ENCODE measurements around the gene CLOCK. TPM values are rescaled to one million over a fixed set of nuclear protein-coding genes. Genes with fewer than 3 reads are reported as not detected.
A peak's percentile ranks its signal among the peaks of the same experiment; 100 is the strongest.

Gene CLOCK
- total RNA-seq, 2 donors from 2014 or later = 9.9 to 16.3 TPM

- Mint-ChIP-seq H3K4me3 (no peak overlapping the region), H3K9me3 (no peaks in the 10 kb centered on the region), H3K36me3 (ENCODE audit: low read depth) (peaks cover 83% of the 10 kb centered on the region), H3K27ac (peak overlapping the region; percentile 6), H3K4me1 (peaks cover 8% of the 10 kb centered on the region), H3K27me3 (no peaks in the 10 kb centered on the region)
- ATAC-seq (replicated peaks) = no peak
These were observed 108.4 kb downstream of the CLOCK start for GRCh38 chr4:55438314-55438713.

GRCh38 chr4:55437823-55438222 lies 108.9 kb downstream of the CLOCK start:
- Mint-ChIP-seq H3K4me1 (peaks cover 8% of the 10 kb centered on the region), H3K36me3 (ENCODE audit: low read depth) (peaks cover 84% of the 10 kb centered on the region), H3K4me3 (no peak overlapping the region), H3K27ac (no peak overlapping the region), H3K9me3 (no peaks in the 10 kb centered on the region), H3K27me3 (no peaks in the 10 kb centered on the region)
- ATAC-seq (replicated peaks) = no peak

GRCh38 chr4:55437356-55437796 lies 109.3 kb downstream of the CLOCK start:
- H3K4me3 Mint-ChIP-seq = no peak overlapping the region
- H3K27ac Mint-ChIP-seq = no peak overlapping the region

GRCh38 chr4:55435141-55435841 lies 111.4 kb downstream of the CLOCK start:
- Mint-ChIP-seq H3K36me3 (ENCODE audit: low read depth) (peaks cover 84% of the 10 kb centered on the region), H3K27me3 (no peaks in the 10 kb centered on the region), H3K9me3 (no peaks in the 10 kb centered on the region), H3K4me1 (peaks cover 4% of the 10 kb centered on the region), H3K27ac (no peak overlapping the region), H3K4me3 (no peak overlapping the region)
- ATAC-seq (replicated peaks) = peak; percentile 98

More at GRCh38 chr4:55437356-55437796, 109.3 kb downstream of the CLOCK start:
- H3K4me1 Mint-ChIP-seq = peaks cover 8% of the 10 kb centered on the region
- peaks cover 84% of the 10 kb centered on the region for H3K36me3 Mint-ChIP-seq (ENCODE audit: low read depth)
- ATAC-seq (replicated peaks) = no peak
- H3K27me3 Mint-ChIP-seq = no peaks in the 10 kb centered on the region
- no peaks in the 10 kb centered on the region for H3K9me3 Mint-ChIP-seq

GRCh38 chr4:55431710-55432336 lies 114.9 kb downstream of the CLOCK start:
- Mint-ChIP-seq H3K27me3 (no peaks in the 10 kb centered on the region), H3K27ac (no peak overlapping the region), H3K36me3 (ENCODE audit: low read depth) (peaks cover 83% of the 10 kb centered on the region), H3K4me1 (no peaks in the 10 kb centered on the region), H3K9me3 (no peaks in the 10 kb centered on the region), H3K4me3 (no peak overlapping the region)
- no peak for ATAC-seq (replicated peaks)

GRCh38 chr4:55424791-55425190 lies 121.9 kb downstream of the CLOCK start:
- no peaks in the 10 kb centered on the region for H3K27me3 Mint-ChIP-seq
- ATAC-seq (replicated peaks) = no peak
- H3K27ac Mint-ChIP-seq = peak overlapping the region; percentile 58
- no peaks in the 10 kb centered on the region for H3K4me1 Mint-ChIP-seq
- H3K9me3 Mint-ChIP-seq = no peaks in the 10 kb centered on the region
- H3K4me3 Mint-ChIP-seq = no peak overlapping the region
- H3K36me3 Mint-ChIP-seq (ENCODE audit: low read depth) = peaks cover 94% of the 10 kb centered on the region

GRCh38 chr4:55416176-55416575 lies 130.5 kb downstream of the CLOCK start:
- H3K4me3 Mint-ChIP-seq = no peak overlapping the region
- H3K27ac Mint-ChIP-seq = no peak overlapping the region

GRCh38 chr4:55411621-55412020 lies 135.1 kb downstream of the CLOCK start:
- Mint-ChIP-seq H3K27ac (no peak overlapping the region), H3K4me3 (no peak overlapping the region), H3K36me3 (ENCODE audit: low read depth) (peaks cover 83% of the 10 kb centered on the region), H3K9me3 (no peaks in the 10 kb centered on the region), H3K27me3 (no peaks in the 10 kb centered on the region), H3K4me1 (peaks cover 14% of the 10 kb centered on the region)
- ATAC-seq (replicated peaks) = no peak

More at GRCh38 chr4:55416176-55416575, 130.5 kb downstream of the CLOCK start:
- ATAC-seq (replicated peaks) = no peak
- H3K36me3 Mint-ChIP-seq (ENCODE audit: low read depth) = peaks cover 95% of the 10 kb centered on the region
- no peaks in the 10 kb centered on the region for H3K9me3 Mint-ChIP-seq
- H3K27me3 Mint-ChIP-seq = no peaks in the 10 kb centered on the region
- peaks cover 8% of the 10 kb centered on the region for H3K4me1 Mint-ChIP-seq

- peaks cover 83% of the 10 kb centered on the region for H3K36me3 Mint-ChIP-seq (ENCODE audit: low read depth)
- peak overlapping the region; percentile 53 for H3K27ac Mint-ChIP-seq
- H3K27me3 Mint-ChIP-seq = no peaks in the 10 kb centered on the region
- ATAC-seq (replicated peaks) = no peak
- no peak overlapping the region for H3K4me3 Mint-ChIP-seq
- peaks cover 21% of the 10 kb centered on the region for H3K4me1 Mint-ChIP-seq
- no peaks in the 10 kb centered on the region for H3K9me3 Mint-ChIP-seq
These were observed 136.3 kb downstream of the CLOCK start for GRCh38 chr4:55410431-55410830.

- Mint-ChIP-seq H3K4me3 (no peak overlapping the region), H3K27me3 (no peaks in the 10 kb centered on the region), H3K27ac (peak overlapping the region; percentile 53), H3K4me1 (peaks cover 22% of the 10 kb centered on the region), H3K9me3 (no peaks in the 10 kb centered on the region), H3K36me3 (ENCODE audit: low read depth) (peaks cover 83% of the 10 kb centered on the region)
- no peak for ATAC-seq (replicated peaks)
These were observed 137.1 kb downstream of the CLOCK start for GRCh38 chr4:55409468-55410171.

- H3K4me3 Mint-ChIP-seq = no peak overlapping the region
- peaks cover 27% of the 10 kb centered on the region for H3K4me1 Mint-ChIP-seq
These were observed 138.9 kb downstream of the CLOCK start for GRCh38 chr4:55407764-55408163.

GRCh38 chr4:55407119-55407518 lies 139.6 kb downstream of the CLOCK start:
- peak overlapping the region; percentile 85 for H3K27ac Mint-ChIP-seq
- no peaks in the 10 kb centered on the region for H3K27me3 Mint-ChIP-seq
- H3K4me1 Mint-ChIP-seq = peaks cover 27% of the 10 kb centered on the region
- no peak overlapping the region for H3K4me3 Mint-ChIP-seq
- peak; percentile 55 for ATAC-seq (replicated peaks)
- H3K36me3 Mint-ChIP-seq (ENCODE audit: low read depth) = peaks cover 81% of the 10 kb centered on the region
- H3K9me3 Mint-ChIP-seq = no peaks in the 10 kb centered on the region

More at GRCh38 chr4:55407764-55408163, 138.9 kb downstream of the CLOCK start:
- Mint-ChIP-seq H3K27me3 (no peaks in the 10 kb centered on the region), H3K9me3 (no peaks in the 10 kb centered on the region), H3K27ac (no peak overlapping the region), H3K36me3 (ENCODE audit: low read depth) (peaks cover 87% of the 10 kb centered on the region)
- no peak for ATAC-seq (replicated peaks)

GRCh38 chr4:55406545-55406944 lies 140.2 kb downstream of the CLOCK start:
- Mint-ChIP-seq H3K36me3 (ENCODE audit: low read depth) (peaks cover 78% of the 10 kb centered on the region), H3K4me1 (peaks cover 27% of the 10 kb centered on the region), H3K27me3 (no peaks in the 10 kb centered on the region), H3K9me3 (no peaks in the 10 kb centered on the region), H3K27ac (peak overlapping the region; percentile 85), H3K4me3 (no peak overlapping the region)
- no peak for ATAC-seq (replicated peaks)

- no peak overlapping the region for H3K27ac Mint-ChIP-seq
- H3K36me3 Mint-ChIP-seq (ENCODE audit: low read depth) = peaks cover 81% of the 10 kb centered on the region
- no peak for ATAC-seq (replicated peaks)
- no peak overlapping the region for H3K4me3 Mint-ChIP-seq
- H3K27me3 Mint-ChIP-seq = no peaks in the 10 kb centered on the region
- H3K4me1 Mint-ChIP-seq = peaks cover 33% of the 10 kb centered on the region
- H3K9me3 Mint-ChIP-seq = no peaks in the 10 kb centered on the region
These were observed 141.6 kb downstream of the CLOCK start for GRCh38 chr4:55405073-55405472.

All from activated T-helper 17 cell treated with anti-CD3 and anti-CD28 coated beads, Interleukin-2, amount 50 U/mL, for 72 hours (primary cell).